Measurements from ENCODE around the gene ATRN. TPM values are rescaled to one million over a fixed set of nuclear protein-coding genes. Genes with fewer than 3 reads are reported as not detected.

ATRN gene
- total RNA-seq, 2 experiments from 2014 or later = 0.09 to 4.5 TPM

GRCh38 chr20:3645309-3646066 is 174.7 kb downstream of the ATRN start:
- Histone ChIP-seq H4K20me1 (ENCODE audit: insufficient read depth, low read length) (no peaks in the 10 kb centered on the region), H3K9me2 (ENCODE audit: insufficient read depth, low read length) (no peaks in the 10 kb centered on the region), H3K4me2 (ENCODE audit: low read length) (no peak overlapping the region), H3K9me3 (ENCODE audit: low read length) (no peaks in the 10 kb centered on the region), H3K79me2 (ENCODE audit: insufficient read depth, low read depth, low read length) (no peaks in the 10 kb centered on the region), H3K36me3 (ENCODE audit: insufficient read depth, low read length) (no peaks in the 10 kb centered on the region), H3K27ac (ENCODE audit: low read depth, low read length, poor library complexity, severe bottlenecking) (no peak overlapping the region), H2AFZ (ENCODE audit: low read length) (no peak overlapping the region), H3K4me3 (ENCODE audit: low read depth, low read length, poor library complexity, severe bottlenecking) (no peak overlapping the region), H3K4me1 (ENCODE audit: insufficient read depth, low read length, poor library complexity, severe bottlenecking) (no peaks in the 10 kb centered on the region)
- DNase-seq (ENCODE audit: low spot score) = no peak
- no TSS peak for BruUV-seq (replicated peaks)
- ChIA-PET CTCF (ENCODE audit: unreplicated experiment) (no interaction called here), POLR2A (no interaction called here)
- TF ChIP-seq EZH2phosphoT487 (IDR thresholded peaks at IDR 0.05; ENCODE audit: borderline replicate concordance, low read depth, low read length) (no peak), CTCF (conservative IDR thresholded peaks at IDR 0.05; ENCODE audit: low read length) (no peak)
- intact Hi-C loops (cut with micrococcal nuclease; ENCODE audit: unreplicated experiment) = no loop called here

GRCh38 chr20:3646067-3646440 is 175.2 kb downstream of the ATRN start:
- Histone ChIP-seq H3K79me2 (ENCODE audit: insufficient read depth, low read depth, low read length) (no peaks in the 10 kb centered on the region), H3K4me1 (ENCODE audit: insufficient read depth, low read length, poor library complexity, severe bottlenecking) (no peaks in the 10 kb centered on the region), H3K9me2 (ENCODE audit: insufficient read depth, low read length) (no peaks in the 10 kb centered on the region), H3K36me3 (ENCODE audit: insufficient read depth, low read length) (no peaks in the 10 kb centered on the region), H3K27ac (ENCODE audit: low read depth, low read length, poor library complexity, severe bottlenecking) (no peak overlapping the region), H3K4me2 (ENCODE audit: low read length) (no peak overlapping the region), H3K4me3 (ENCODE audit: low read depth, low read length, poor library complexity, severe bottlenecking) (no peak overlapping the region), H2AFZ (ENCODE audit: low read length) (no peak overlapping the region), H4K20me1 (ENCODE audit: insufficient read depth, low read length) (no peaks in the 10 kb centered on the region), H3K9me3 (ENCODE audit: low read length) (no peaks in the 10 kb centered on the region)
- TF ChIP-seq CTCF (conservative IDR thresholded peaks at IDR 0.05; ENCODE audit: low read length) (no peak), EZH2phosphoT487 (IDR thresholded peaks at IDR 0.05; ENCODE audit: borderline replicate concordance, low read depth, low read length) (no peak)
- ChIA-PET POLR2A (no interaction called here), CTCF (ENCODE audit: unreplicated experiment) (no interaction called here)
- no TSS peak for BruUV-seq (replicated peaks)
- intact Hi-C loops (cut with micrococcal nuclease; ENCODE audit: unreplicated experiment) = no loop called here
- DNase-seq (ENCODE audit: low spot score) = no peak

- no peaks in the 10 kb centered on the region for H4K20me1 ChIP-seq (ENCODE audit: insufficient read depth, low read length)
- CTCF ChIA-PET (ENCODE audit: unreplicated experiment) = no interaction called here
- no peak overlapping the region for H2AFZ ChIP-seq (ENCODE audit: low read length)
- H3K4me3 ChIP-seq (ENCODE audit: low read depth, low read length, poor library complexity, severe bottlenecking) = no peak overlapping the region
- TF ChIP-seq EZH2phosphoT487 (IDR thresholded peaks at IDR 0.05; ENCODE audit: borderline replicate concordance, low read depth, low read length) (no peak), CTCF (conservative IDR thresholded peaks at IDR 0.05; ENCODE audit: low read length) (no peak)
- H3K4me1 ChIP-seq (ENCODE audit: insufficient read depth, low read length, poor library complexity, severe bottlenecking) = no peaks in the 10 kb centered on the region
- no peaks in the 10 kb centered on the region for H3K79me2 ChIP-seq (ENCODE audit: insufficient read depth, low read depth, low read length)
- H3K36me3 ChIP-seq (ENCODE audit: insufficient read depth, low read length) = no peaks in the 10 kb centered on the region
- H3K27ac ChIP-seq (ENCODE audit: low read depth, low read length, poor library complexity, severe bottlenecking) = no peak overlapping the region
- H3K9me3 ChIP-seq (ENCODE audit: low read length) = no peaks in the 10 kb centered on the region
- no peak overlapping the region for H3K4me2 ChIP-seq (ENCODE audit: low read length)
- intact Hi-C loops (cut with micrococcal nuclease; ENCODE audit: unreplicated experiment) = no loop called here
- no peaks in the 10 kb centered on the region for H3K9me2 ChIP-seq (ENCODE audit: insufficient read depth, low read length)
- no peak for DNase-seq (ENCODE audit: low spot score)
- POLR2A ChIA-PET = interaction anchor here (1.1 kb wide), 1 partner anchor 10 kb away, joined by 3 read pairs; no protein-coding TSS in a partner anchor
- no TSS peak for BruUV-seq (replicated peaks)
Observed at GRCh38 chr20:3646651-3647050, 175.8 kb downstream of the ATRN start.

All from OCI-LY7 (cell line).